ENCODE measurements around the gene LPAR3. TPM values are rescaled to one million over a fixed set of nuclear protein-coding genes. Genes with fewer than 3 reads are reported as not detected.

LPAR3 gene
- total and polyA plus RNA-seq, 2 of the 4 experiments (the other 2 are of a cell fraction), result 0.09 to 0.18 TPM

GRCh38 chr1:84913555-84913892 lies 20.5 kb upstream of the LPAR3 start:
- POLR2A ChIA-PET (ENCODE audit: unreplicated experiment), result no interaction called here
- Histone ChIP-seq H3K4ac (ENCODE audit: low read depth, low read length) (no peak overlapping the region), H4K8ac (ENCODE audit: low read depth in 2 of 2, low read length in 2 of 2) (no peak overlapping the region)

More at GRCh38 chr1:84913555-84913892, 20.5 kb upstream of the LPAR3 start:
- WGBS, 2 experiments (ENCODE audit: extremely low coverage in 2 of 2, insufficient read length in 1 of 2), result no CpG with 5 or more reads among the region's 4 CpGs
- intact Hi-C loops (cut with micrococcal nuclease) (no loop called here), dilution Hi-C loops (cut with HindIII; ENCODE audit: low sequenced_read_pairs, unreplicated experiment) (no loop called here), in situ Hi-C loops (cut with MboI; ENCODE audit: low sequenced_read_pairs) (no loop called here)
- TF ChIP-seq CEBPB (IDR thresholded peaks at IDR 0.05; ENCODE audit: low read depth, low read length) (peak; percentile 58), RCOR1 (IDR thresholded peaks at IDR 0.05; ENCODE audit: insufficient replicate concordance, low read length) (no peak)
- H3K4me2 ChIP-seq (ENCODE audit: low read depth, low read length), result no peak overlapping the region
- H3K18ac ChIP-seq (ENCODE audit: low read depth, low read length), result no peak overlapping the region
- H3K27me3 ChIP-seq (ENCODE audit: control insufficient read depth, insufficient read depth, low read length), result peaks cover 19% of the 10 kb centered on the region
- H3K56ac ChIP-seq (ENCODE audit: extremely low read depth, insufficient read depth, low read length), result no peak overlapping the region
- no peaks in the 10 kb centered on the region for H3K4me1 ChIP-seq (ENCODE audit: control insufficient read depth, insufficient read depth, low read length)
- no TSS peak for BruUV-seq (replicated peaks)
- no peaks in the 10 kb centered on the region for H4K20me1 ChIP-seq (ENCODE audit: insufficient read depth, low read length)
- CTCF ChIA-PET, result interaction anchor here (0.8 kb wide), 1 partner anchor 20 kb away, joined by 3 read pairs; no protein-coding TSS in a partner anchor
- DNase-seq (peak; percentile 24), ATAC-seq (ENCODE audit: low read depth) (no peak)
- no peaks in the 10 kb centered on the region for H3K36me3 ChIP-seq (ENCODE audit: control insufficient read depth, insufficient read depth, low read length)
- no peak overlapping the region for H2BK20ac ChIP-seq (ENCODE audit: low read depth, low read length)
- no peak overlapping the region for H3K23ac ChIP-seq (ENCODE audit: low read depth, low read length)
- no peak overlapping the region for H3K14ac ChIP-seq (replicated peaks; ENCODE audit: low read depth, low read length)
- H2AK9ac ChIP-seq (replicated peaks; ENCODE audit: low read depth, low read length, poor library complexity), result no peak overlapping the region
- no peak overlapping the region for H2BK15ac ChIP-seq (ENCODE audit: low read depth, low read length)
- no peak overlapping the region for H2BK5ac ChIP-seq (ENCODE audit: low read depth, low read length, poor library complexity, severe bottlenecking)
- no peak overlapping the region for H4K91ac ChIP-seq (ENCODE audit: insufficient read depth, low read depth, low read length)
- H2BK120ac ChIP-seq (ENCODE audit: low read depth, low read length), result no peak overlapping the region
- no peaks in the 10 kb centered on the region for H3K9me3 ChIP-seq (ENCODE audit: control insufficient read depth, insufficient read depth, low read length)
- no peak overlapping the region for H2AFZ ChIP-seq (replicated peaks; ENCODE audit: low read length, poor library complexity)
- no peak overlapping the region for H3K9ac ChIP-seq (ENCODE audit: low read depth, low read length)
- H4K5ac ChIP-seq (ENCODE audit: low read depth, low read length), result no peak overlapping the region
- no peak overlapping the region for H3K27ac ChIP-seq (ENCODE audit: insufficient read depth, low read length)
- no peaks in the 10 kb centered on the region for H3K9me1 ChIP-seq (ENCODE audit: insufficient read depth, low read length)
- H2AK5ac ChIP-seq (ENCODE audit: low read depth, low read length), result no peak overlapping the region
- H3K4me3 ChIP-seq (ENCODE audit: insufficient read depth, low read depth, low read length), result no peak overlapping the region
- no peaks in the 10 kb centered on the region for H3K79me1 ChIP-seq (ENCODE audit: low read depth in 1 of 2, low read length in 2 of 2)

Data from IMR-90 (cell line).